Skeletal muscle tissue (tissue), 4 donors: ENCODE results near the gene MAP2K5. TPM values are rescaled to one million over a fixed set of nuclear protein-coding genes. Genes with fewer than 3 reads are reported as not detected.

Source experiments
- H3K27ac ChIP-seq: one replicate; pipeline ENCODE4 v1.7.0; 2013; ENCODE audit warnings: mild to moderate bottlenecking, low read depth, low read length, inconsistent platforms
- H3K27me3 ChIP-seq, 3 donors: one replicate each; pipeline ENCODE4 v1.7.0; 2013; ENCODE audit warnings: low read length in 3 of 3; ENCODE audit not compliant: control insufficient read depth in 3 of 3, insufficient read depth in 3 of 3
- H3K36me3 ChIP-seq, 3 donors: one replicate each; pipeline ENCODE4 v1.7.0; 2013; ENCODE audit warnings: low read length in 3 of 3; ENCODE audit not compliant: control insufficient read depth in 3 of 3, insufficient read depth in 3 of 3
- H3K4me1 ChIP-seq, 3 donors: one replicate each; pipeline ENCODE4 v1.7.0; 2013; ENCODE audit warnings: low read length in 3 of 3, mild to moderate bottlenecking in 3 of 3; ENCODE audit not compliant: control insufficient read depth in 3 of 3, insufficient read depth in 3 of 3
- H3K4me3 ChIP-seq, 3 donors: one replicate each; pipeline ENCODE4 v1.7.0; 2013; ENCODE audit warnings: low read length in 3 of 3
- H3K9ac ChIP-seq, 3 donors: one replicate each; pipeline ENCODE4 v1.7.0; 2013; ENCODE audit warnings: low read length in 3 of 3, mild to moderate bottlenecking in 3 of 3, moderate library complexity in 2 of 3, low read depth in 1 of 3
- H3K9me3 ChIP-seq, 3 donors: one replicate each; pipeline ENCODE4 v1.7.0; 2013; ENCODE audit warnings: low read length in 3 of 3; ENCODE audit not compliant: control insufficient read depth in 3 of 3
- total RNA-seq: library from RNA; depleted of rRNA; stranded (reverse); fragments of >200 nt; gene quantifications from one replicate; pipeline ENCODE4 v1.2.3, GENCODE V29; 2014
- donor health status: Osteomylitis.

MAP2K5 gene
- total RNA-seq, 1 donor from 2014 or later, result 19.3 TPM

GRCh38 chr15:67701669-67702068 lies 159.2 kb downstream of the MAP2K5 start:
- no peak overlapping the region for H3K27ac ChIP-seq
- H3K9ac ChIP-seq, result no peak overlapping the region

GRCh38 chr15:67707520-67708283 lies 165.2 kb downstream of the MAP2K5 start:
- peaks cover 0 to 7% (median 2%) of the 10 kb centered on the region in 3 donors for H3K36me3 ChIP-seq
- no peak overlapping the region for H3K27ac ChIP-seq
- no peaks in the 10 kb centered on the region for H3K4me1 ChIP-seq
- no peaks in the 10 kb centered on the region for H3K9me3 ChIP-seq
- no peaks in the 10 kb centered on the region for H3K27me3 ChIP-seq
- H3K9ac ChIP-seq, result no peak overlapping the region
- H3K4me3 ChIP-seq, result no peak overlapping the region

More at GRCh38 chr15:67701669-67702068, 159.2 kb downstream of the MAP2K5 start:
- Histone ChIP-seq H3K9me3 (peaks cover 0 to 2% (median 0%) of the 10 kb centered on the region in 3 donors), H3K27me3 (no peaks in the 10 kb centered on the region), H3K36me3 (peaks cover 0 to 6% (median 0%) of the 10 kb centered on the region in 3 donors), H3K4me3 (no peak overlapping the region), H3K4me1 (no peaks in the 10 kb centered on the region)

GRCh38 chr15:67708500-67708899 lies 166.0 kb downstream of the MAP2K5 start:
- no peak overlapping the region for H3K27ac ChIP-seq
- no peaks in the 10 kb centered on the region for H3K9me3 ChIP-seq
- H3K27me3 ChIP-seq, result no peaks in the 10 kb centered on the region

GRCh38 chr15:67715170-67715569 lies 172.7 kb downstream of the MAP2K5 start:
- H3K4me3 ChIP-seq, result no peak overlapping the region
- H3K27me3 ChIP-seq, result no peaks in the 10 kb centered on the region
- H3K4me1 ChIP-seq, result no peaks in the 10 kb centered on the region
- no peak overlapping the region for H3K27ac ChIP-seq
- no peaks in the 10 kb centered on the region for H3K9me3 ChIP-seq
- no peak overlapping the region for H3K9ac ChIP-seq
- H3K36me3 ChIP-seq, result peaks cover 0 to under 1% (median 0%) of the 10 kb centered on the region in 3 donors

More at GRCh38 chr15:67708500-67708899, 166.0 kb downstream of the MAP2K5 start:
- Histone ChIP-seq H3K36me3 (peaks cover 0 to 2% (median 2%) of the 10 kb centered on the region in 3 donors), H3K4me1 (no peaks in the 10 kb centered on the region), H3K4me3 (no peak overlapping the region), H3K9ac (no peak overlapping the region)

GRCh38 chr15:67716171-67716570 lies 173.7 kb downstream of the MAP2K5 start:
- H3K27me3 ChIP-seq, result no peaks in the 10 kb centered on the region
- no peaks in the 10 kb centered on the region for H3K9me3 ChIP-seq
- H3K36me3 ChIP-seq, result no peaks in the 10 kb centered on the region
- no peak overlapping the region for H3K9ac ChIP-seq
- H3K27ac ChIP-seq, result no peak overlapping the region
- no peak overlapping the region for H3K4me3 ChIP-seq
- H3K4me1 ChIP-seq, result no peaks in the 10 kb centered on the region

- no peak overlapping the region for H3K27ac ChIP-seq
- no peaks in the 10 kb centered on the region for H3K36me3 ChIP-seq
- H3K4me1 ChIP-seq, result no peaks in the 10 kb centered on the region
- H3K9ac ChIP-seq, result no peak overlapping the region
- H3K27me3 ChIP-seq, result no peaks in the 10 kb centered on the region
- no peak overlapping the region for H3K4me3 ChIP-seq
- no peaks in the 10 kb centered on the region for H3K9me3 ChIP-seq
These were observed 175.3 kb downstream of the MAP2K5 start for GRCh38 chr15:67717776-67718175.

GRCh38 chr15:67719330-67719959 lies 176.9 kb downstream of the MAP2K5 start:
- H3K36me3 ChIP-seq, result no peaks in the 10 kb centered on the region
- H3K27me3 ChIP-seq, result no peaks in the 10 kb centered on the region
- no peak overlapping the region for H3K4me3 ChIP-seq
- H3K27ac ChIP-seq, result no peak overlapping the region
- no peak overlapping the region for H3K9ac ChIP-seq
- no peaks in the 10 kb centered on the region for H3K4me1 ChIP-seq
- H3K9me3 ChIP-seq, result no peaks in the 10 kb centered on the region

GRCh38 chr15:67720556-67721175 lies 178.2 kb downstream of the MAP2K5 start:
- H3K27ac ChIP-seq, result no peak overlapping the region
- no peaks in the 10 kb centered on the region for H3K36me3 ChIP-seq
- no peak overlapping the region for H3K4me3 ChIP-seq
- no peaks in the 10 kb centered on the region for H3K4me1 ChIP-seq
- no peaks in the 10 kb centered on the region for H3K27me3 ChIP-seq
- H3K9me3 ChIP-seq, result no peaks in the 10 kb centered on the region
- no peak overlapping the region for H3K9ac ChIP-seq

- Histone ChIP-seq H3K4me3 (no peak overlapping the region), H3K36me3 (no peaks in the 10 kb centered on the region), H3K27ac (no peak overlapping the region), H3K9ac (no peak overlapping the region), H3K4me1 (no peaks in the 10 kb centered on the region), H3K27me3 (no peaks in the 10 kb centered on the region), H3K9me3 (no peaks in the 10 kb centered on the region)
These were observed 179.7 kb downstream of the MAP2K5 start for GRCh38 chr15:67722030-67722817.
